Ovary (tissue), 9 donors: ENCODE data around the gene SEMA4D. TPM values are rescaled to one million over a fixed set of nuclear protein-coding genes. Genes with fewer than 3 reads are reported as not detected.

Experiments
- DNase-seq, 5 donors: peaks; one replicate each; pipeline ENCODE4 v3.0.0-alpha.2; 2019 to 2020
- H3K27ac ChIP-seq, 2 donors: fragments of 200-600 bp; one replicate each; pipeline versions ENCODE4 v1.5.1 to v1.8.0; 2019 to 2022
- H3K27me3 ChIP-seq: fragments of 200-600 bp; one replicate; pipeline ENCODE4 v1.8.0; 2022
- H3K36me3 ChIP-seq: fragments of 200-600 bp; sonication (generic); one replicate; pipeline ENCODE4 v1.5.1; 2019
- H3K4me1 ChIP-seq: one replicate; pipeline ENCODE4 v1.8.1; 2013; ENCODE audit warnings: mild to moderate bottlenecking, moderate library complexity; ENCODE audit not compliant: insufficient read depth
- H3K4me3 ChIP-seq: fragments of 200-600 bp; sonication (generic); one replicate; pipeline ENCODE4 v1.5.1; 2017
- H3K9me3 ChIP-seq, 2 donors: fragments of 200-600 bp in 1 of 2; sonication (generic) in 1 of 2; one replicate each; pipeline versions ENCODE4 v1.5.1 to v1.8.1; 2013 to 2019; ENCODE audit warnings: mild to moderate bottlenecking in 1 of 2, moderate library complexity in 1 of 2
- CTCF ChIP-seq, 3 donors: fragments of 450-650 bp in 2 of 3; fragments of 200-600 bp in 1 of 3; IDR thresholded peaks; one replicate each; pipeline versions ENCODE4 v1.5.1 to v1.8.0; 2016 to 2022; ENCODE audit warnings: antibody characterized with exemption in 3 of 3, mild to moderate bottlenecking in 1 of 3
- EP300 ChIP-seq: sonication (generic); formaldehyde crosslinking; IDR thresholded peaks from one replicate; pipeline ENCODE4 v1.6.1; 2017; ENCODE audit warnings: antibody characterized with exemption
- POLR2A ChIP-seq: fragments of 450-650 bp; IDR thresholded peaks from one replicate; pipeline ENCODE4 v1.6.1; 2017; ENCODE audit warnings: antibody characterized with exemption, mild to moderate bottlenecking, moderate library complexity
- WGBS, 3 donors: extraction: QIAGEN DNeasy Blood & Tissue Kit in 1 of 3; methylation state at CpG; one replicate each; pipeline versions ENCODE4 v1.1.5 to v1.1.7; 2013 to 2017; 5-methylcytosine and 5-hydroxymethylcytosine counted together
- intact Hi-C, 4 donors: fragments of 100-400 bp; cut with DNase I; formaldehyde crosslinking; loops; one replicate each; pipeline versions ENCODE4 v1.11.0 to v1.15.1; 2022 to 2023
- polyA plus RNA-seq, 2 donors: library from polyadenylated mRNA; stranded (reverse); fragments of 200-250 nt in 1 of 2; fragments of 350-450 nt in 1 of 2; fragmentation: Illumina TruSeq in 1 of 2; extraction: RNeasy Lipid Tissue Mini Kit (QIAGEN cat#74804) in 1 of 2; gene quantifications; one replicate each; pipeline ENCODE4 v1.2.3, GENCODE V29; 2013 to 2014
- total RNA-seq, 7 donors: library from RNA; depleted of rRNA in 2 of 7; stranded (reverse); fragments of >200 nt in 2 of 7; fragmentation: NEBNext Ultra II Directional in 3 of 7; extraction: Animal tissue kit (Norgen Biotek cat#: 25700) in 3 of 7; gene quantifications; one replicate each; pipeline versions ENCODE4 v1.1.0 to v1.2.4, GENCODE V29; 2016 to 2023
- donor health status: DM: no; HTN: no; CAD: no; lungs with moderate emphysema.
- donor health status: DM: no; HTN: no; CAD: no.
- donor health status: Bipolar disorder and iron deficiency.
- donor health status: DM: yes; HTN: yes; CAD: no.
- donor health status: DM: no; HTN: no; CAD: no.
- donor health status: DM: yes; HTN: yes; CAD: no.

The SEMA4D gene
- total and polyA plus RNA-seq, 9 donors, result 6.0 to 27.2 (median 16.7) TPM

GRCh38 chr9:89411759-89412158, 86.2 kb downstream of the SEMA4D start:
- intact Hi-C loops, result no loop called here
- no peaks in the 10 kb centered on the region for H3K36me3 ChIP-seq
- WGBS, 3 donors, result 79 to 92% (median 87%) methylated on average over 6 of the region's 6 CpGs
- no peak overlapping the region for H3K4me3 ChIP-seq
- H3K4me1 ChIP-seq, result no peaks in the 10 kb centered on the region
- TF ChIP-seq CTCF (IDR thresholded peaks at IDR 0.05), result no peak
- TF ChIP-seq POLR2A, result no peak
- TF ChIP-seq EP300, result no peak
- no peak overlapping the region for H3K27ac ChIP-seq
- H3K27me3 ChIP-seq, result no peaks in the 10 kb centered on the region
- H3K9me3 ChIP-seq, result no peaks in the 10 kb centered on the region
- DNase-seq, result no peak

- no peaks in the 10 kb centered on the region for H3K27me3 ChIP-seq
- H3K4me3 ChIP-seq, result no peak overlapping the region
- WGBS, 3 donors, result 82 to 89% (median 87%) methylated on average over 7 of the region's 7 CpGs
- no peak overlapping the region for H3K27ac ChIP-seq
- no peak for TF ChIP-seq EP300
- TF ChIP-seq POLR2A, result no peak
- TF ChIP-seq CTCF (IDR thresholded peaks at IDR 0.05), result no peak
- no peak for DNase-seq
- intact Hi-C loops, result no loop called here
- H3K36me3 ChIP-seq, result no peaks in the 10 kb centered on the region
- H3K4me1 ChIP-seq, result no peaks in the 10 kb centered on the region
- no peaks in the 10 kb centered on the region for H3K9me3 ChIP-seq
Observed at GRCh38 chr9:89410641-89411350, 87.1 kb downstream of the SEMA4D start.

GRCh38 chr9:89410022-89410421, 87.9 kb downstream of the SEMA4D start:
- Histone ChIP-seq H3K36me3 (no peaks in the 10 kb centered on the region), H3K27ac (no peak overlapping the region), H3K4me3 (no peak overlapping the region), H3K27me3 (no peaks in the 10 kb centered on the region), H3K4me1 (no peaks in the 10 kb centered on the region), H3K9me3 (no peaks in the 10 kb centered on the region)
- DNase-seq, result no peak
- no peak for TF ChIP-seq EP300
- no peak for TF ChIP-seq CTCF (IDR thresholded peaks at IDR 0.05)
- TF ChIP-seq POLR2A, result no peak
- WGBS, 3 donors, result 90 to 93% (median 92%) methylated on average over 8 of the region's 8 CpGs
- intact Hi-C loops, result no loop called here

- TF ChIP-seq EP300 (no peak), CTCF (IDR thresholded peaks at IDR 0.05) (no peak), POLR2A (no peak)
- Histone ChIP-seq H3K4me1 (no peaks in the 10 kb centered on the region), H3K9me3 (no peaks in the 10 kb centered on the region), H3K36me3 (no peaks in the 10 kb centered on the region), H3K27me3 (no peaks in the 10 kb centered on the region), H3K27ac (no peak overlapping the region), H3K4me3 (no peak overlapping the region)
- intact Hi-C loops, result no loop called here
- no peak for DNase-seq
- 95 to 98% (median 95%) methylated on average over 4 of the region's 4 CpGs for WGBS, 3 donors
Observed at GRCh38 chr9:89409466-89409865, 88.4 kb downstream of the SEMA4D start.
